ENCODE results near the gene KRTAP10-9.
"Not testable (repeated sequence)": the region's sequence is repeated elsewhere in the genome, so short reads cannot be mapped to it uniquely, and the experiment has no call there.

Gene KRTAP10-9

DNA sequence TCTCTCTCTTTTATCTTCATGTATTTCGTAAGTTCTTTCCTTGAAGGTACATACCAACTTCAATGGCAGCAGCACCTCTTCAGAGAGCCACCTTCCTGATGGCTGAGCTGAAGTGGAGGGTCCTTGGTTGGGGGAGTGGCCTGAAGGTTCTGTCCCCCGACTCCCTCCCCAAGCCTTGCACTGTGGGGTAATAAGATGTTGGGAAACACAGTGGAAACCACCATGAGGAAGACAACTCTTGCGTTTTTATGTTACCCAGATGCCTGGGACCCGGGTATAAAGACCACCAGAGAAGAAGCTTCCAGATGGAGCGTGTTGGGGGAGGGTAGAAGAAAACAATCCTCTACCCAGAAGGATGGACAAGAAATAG, 31.6 kb downstream of the KRTAP10-9 start:
- CTCF ChIA-PET = no interaction called here
- Histone ChIP-seq H3K4me3 (ENCODE audit: control insufficient read depth in 1 of 7, extremely low read depth in 1 of 7, insufficient read depth in 4 of 7, low read depth in 2 of 7, low read length in 6 of 7) (no peak overlapping the region), H3K4me1 (ENCODE audit: control extremely low read depth in 1 of 4, control insufficient read depth in 4 of 4, insufficient read depth in 4 of 4, low read length in 3 of 4) (no peaks in the 10 kb centered on the region), H3K36me3 (ENCODE audit: control insufficient read depth in 4 of 4, insufficient read depth in 4 of 4, low read length in 3 of 4) (no peaks in the 10 kb centered on the region), H3K9me3 (ENCODE audit: control extremely low read depth in 1 of 5, control insufficient read depth in 4 of 5, insufficient read depth in 2 of 5, low read depth in 1 of 5, low read length in 4 of 5) (peaks cover 3 to 34% (median 9%) of the 10 kb centered on the region in 5 experiments), H3K27me3 (replicated peaks in 2 of 5; ENCODE audit: control insufficient read depth in 4 of 5, insufficient read depth in 5 of 5, low read length in 4 of 5) (peaks cover 0 to 10% (median 2%) of the 10 kb centered on the region in 5 experiments), H3K27ac (ENCODE audit: insufficient read depth in 1 of 2, low read depth in 1 of 2, low read length in 2 of 2, poor library complexity in 1 of 2, severe bottlenecking in 2 of 2) (no peak overlapping the region)
- WGBS (ENCODE audit: insufficient coverage) = 86% methylated on average over 3 of the region's 5 CpGs
- DNase-seq = no peak
- POLR2A ChIA-PET = no interaction called here

DNA sequence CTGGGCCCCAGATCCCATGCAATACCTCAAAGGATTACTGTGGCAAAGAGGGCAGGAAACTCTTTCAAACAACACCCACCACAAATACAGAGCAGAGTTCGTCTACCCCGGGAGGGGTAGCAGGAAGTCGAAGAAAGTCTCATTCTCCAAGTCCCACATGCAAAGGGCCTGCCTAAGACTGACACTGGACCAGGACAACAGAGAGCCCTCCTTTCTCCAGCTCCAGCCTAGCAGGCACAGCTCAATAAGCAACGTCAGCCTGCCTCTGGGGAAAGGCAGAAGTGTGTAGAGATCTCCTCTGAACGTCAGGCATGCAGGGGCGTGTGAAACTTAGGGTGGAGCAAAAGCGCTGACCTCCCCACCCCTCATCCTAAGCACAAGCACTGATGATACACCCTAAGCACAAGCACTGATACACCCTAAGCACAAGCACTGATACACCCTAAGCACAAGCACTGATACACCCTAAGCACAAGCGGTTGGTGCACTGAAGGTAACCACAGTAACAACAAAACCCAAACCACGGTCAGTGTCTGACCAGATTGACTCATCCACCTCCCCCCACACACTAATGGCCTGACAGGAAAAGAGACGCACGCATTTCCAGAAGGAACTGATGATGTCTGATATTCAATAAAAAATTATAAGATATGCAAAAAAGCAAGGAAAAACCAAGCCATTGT, 32.2 kb downstream of the KRTAP10-9 start:
- POLR2A ChIA-PET = no interaction called here

DNA sequence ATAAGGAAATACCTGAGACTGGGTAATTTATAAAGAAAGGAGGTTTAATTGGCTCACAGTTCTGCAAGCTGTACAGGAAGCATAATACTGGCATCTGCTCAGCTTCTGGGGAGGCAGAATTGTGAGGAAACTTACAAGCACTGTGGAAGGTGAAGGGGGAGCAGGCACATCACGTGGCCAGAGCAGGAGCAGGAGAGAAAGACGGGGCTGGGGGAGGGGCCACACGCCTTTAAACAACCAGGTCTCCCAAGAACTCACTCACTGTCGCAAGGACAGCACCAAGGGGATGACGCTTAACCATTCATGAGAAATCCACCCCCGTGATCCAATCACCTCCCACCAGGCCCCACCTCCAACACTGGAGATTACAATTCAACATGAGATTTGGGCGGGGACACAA, 34.7 kb downstream of the KRTAP10-9 start:
- 81% methylated on average over 2 of the region's 7 CpGs for WGBS (ENCODE audit: insufficient coverage)
- POLR2A ChIA-PET; CTCF ChIA-PET; DNase-seq; H3K4me3 ChIP-seq (ENCODE audit: control insufficient read depth in 1 of 7, extremely low read depth in 1 of 7, insufficient read depth in 4 of 7, low read depth in 2 of 7, low read length in 6 of 7); H3K36me3 ChIP-seq (ENCODE audit: control insufficient read depth in 4 of 4, insufficient read depth in 4 of 4, low read length in 3 of 4); H3K4me1 ChIP-seq (ENCODE audit: control extremely low read depth in 1 of 4, control insufficient read depth in 4 of 4, insufficient read depth in 4 of 4, low read length in 3 of 4); H3K27ac ChIP-seq (ENCODE audit: insufficient read depth in 1 of 2, low read depth in 1 of 2, low read length in 2 of 2, poor library complexity in 1 of 2, severe bottlenecking in 2 of 2): not testable (repeated sequence)
- peaks cover 0 to 12% (median 2%) of the 10 kb centered on the region in 5 experiments for H3K27me3 ChIP-seq (replicated peaks in 2 of 5; ENCODE audit: control insufficient read depth in 4 of 5, insufficient read depth in 5 of 5, low read length in 4 of 5)
- H3K9me3 ChIP-seq (ENCODE audit: control extremely low read depth in 1 of 5, control insufficient read depth in 4 of 5, insufficient read depth in 2 of 5, low read depth in 1 of 5, low read length in 4 of 5) = peaks cover under 1 to 18% (median 6%) of the 10 kb centered on the region in 5 experiments

More for the DNA sequence above, 32.2 kb downstream of the KRTAP10-9 start:
- Histone ChIP-seq H3K4me3 (ENCODE audit: control insufficient read depth in 1 of 7, extremely low read depth in 1 of 7, insufficient read depth in 4 of 7, low read depth in 2 of 7, low read length in 6 of 7) (no peak overlapping the region), H3K9me3 (ENCODE audit: control extremely low read depth in 1 of 5, control insufficient read depth in 4 of 5, insufficient read depth in 2 of 5, low read depth in 1 of 5, low read length in 4 of 5) (peaks cover 3 to 33% (median 9%) of the 10 kb centered on the region in 5 experiments), H3K27me3 (replicated peaks in 2 of 5; ENCODE audit: control insufficient read depth in 4 of 5, insufficient read depth in 5 of 5, low read length in 4 of 5) (peaks cover 0 to 10% (median 2%) of the 10 kb centered on the region in 5 experiments), H3K4me1 (ENCODE audit: control extremely low read depth in 1 of 4, control insufficient read depth in 4 of 4, insufficient read depth in 4 of 4, low read length in 3 of 4) (no peaks in the 10 kb centered on the region), H3K36me3 (ENCODE audit: control insufficient read depth in 4 of 4, insufficient read depth in 4 of 4, low read length in 3 of 4) (no peaks in the 10 kb centered on the region), H3K27ac (ENCODE audit: insufficient read depth in 1 of 2, low read depth in 1 of 2, low read length in 2 of 2, poor library complexity in 1 of 2, severe bottlenecking in 2 of 2) (no peak overlapping the region)
- no peak for DNase-seq
- CTCF ChIA-PET = no interaction called here
- WGBS (ENCODE audit: insufficient coverage) = 40% methylated on average over 4 of the region's 11 CpGs

DNA sequence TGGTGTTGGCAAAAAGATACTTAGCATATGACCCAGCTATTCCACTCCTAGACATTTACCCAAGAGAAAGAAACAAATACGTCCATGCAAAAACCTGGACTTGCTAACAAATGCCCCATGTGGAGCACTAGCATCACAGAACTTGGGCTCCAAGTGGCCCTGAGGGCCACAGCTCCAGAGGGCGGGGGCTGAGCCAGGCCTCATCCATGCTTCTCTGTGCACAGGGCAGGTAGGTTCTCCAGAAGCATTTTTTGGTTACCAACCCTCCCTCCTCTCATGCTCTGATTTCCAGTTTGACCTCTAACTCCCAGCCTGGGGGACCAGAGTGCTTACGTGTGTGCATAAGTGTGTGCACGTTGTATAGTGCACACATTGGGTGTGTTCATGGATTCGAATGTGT, 37.8 kb downstream of the KRTAP10-9 start:
- H3K4me1 ChIP-seq (ENCODE audit: control extremely low read depth in 1 of 4, control insufficient read depth in 4 of 4, insufficient read depth in 4 of 4, low read length in 3 of 4) = no peaks in the 10 kb centered on the region
- H3K4me3 ChIP-seq (ENCODE audit: control insufficient read depth in 1 of 7, extremely low read depth in 1 of 7, insufficient read depth in 4 of 7, low read depth in 2 of 7, low read length in 6 of 7) = no peak overlapping the region
- peaks cover 0 to 13% (median 2%) of the 10 kb centered on the region in 5 experiments for H3K27me3 ChIP-seq (replicated peaks in 2 of 5; ENCODE audit: control insufficient read depth in 4 of 5, insufficient read depth in 5 of 5, low read length in 4 of 5)
- ChIA-PET POLR2A (interaction anchor here (0.6 kb wide), 1 partner anchor 344 kb away, joined by 5 read pairs; no protein-coding TSS in a partner anchor), CTCF (no interaction called here)
- H3K36me3 ChIP-seq (ENCODE audit: control insufficient read depth in 4 of 4, insufficient read depth in 4 of 4, low read length in 3 of 4) = no peaks in the 10 kb centered on the region
- no peak overlapping the region for H3K27ac ChIP-seq (ENCODE audit: insufficient read depth in 1 of 2, low read depth in 1 of 2, low read length in 2 of 2, poor library complexity in 1 of 2, severe bottlenecking in 2 of 2)
- 79% methylated on average over 1 of the region's 5 CpGs for WGBS (ENCODE audit: insufficient coverage)
- no peak for DNase-seq
- H3K9me3 ChIP-seq (ENCODE audit: control extremely low read depth in 1 of 5, control insufficient read depth in 4 of 5, insufficient read depth in 2 of 5, low read depth in 1 of 5, low read length in 4 of 5) = peaks cover 0 to 10% (median 0%) of the 10 kb centered on the region in 5 experiments

DNA sequence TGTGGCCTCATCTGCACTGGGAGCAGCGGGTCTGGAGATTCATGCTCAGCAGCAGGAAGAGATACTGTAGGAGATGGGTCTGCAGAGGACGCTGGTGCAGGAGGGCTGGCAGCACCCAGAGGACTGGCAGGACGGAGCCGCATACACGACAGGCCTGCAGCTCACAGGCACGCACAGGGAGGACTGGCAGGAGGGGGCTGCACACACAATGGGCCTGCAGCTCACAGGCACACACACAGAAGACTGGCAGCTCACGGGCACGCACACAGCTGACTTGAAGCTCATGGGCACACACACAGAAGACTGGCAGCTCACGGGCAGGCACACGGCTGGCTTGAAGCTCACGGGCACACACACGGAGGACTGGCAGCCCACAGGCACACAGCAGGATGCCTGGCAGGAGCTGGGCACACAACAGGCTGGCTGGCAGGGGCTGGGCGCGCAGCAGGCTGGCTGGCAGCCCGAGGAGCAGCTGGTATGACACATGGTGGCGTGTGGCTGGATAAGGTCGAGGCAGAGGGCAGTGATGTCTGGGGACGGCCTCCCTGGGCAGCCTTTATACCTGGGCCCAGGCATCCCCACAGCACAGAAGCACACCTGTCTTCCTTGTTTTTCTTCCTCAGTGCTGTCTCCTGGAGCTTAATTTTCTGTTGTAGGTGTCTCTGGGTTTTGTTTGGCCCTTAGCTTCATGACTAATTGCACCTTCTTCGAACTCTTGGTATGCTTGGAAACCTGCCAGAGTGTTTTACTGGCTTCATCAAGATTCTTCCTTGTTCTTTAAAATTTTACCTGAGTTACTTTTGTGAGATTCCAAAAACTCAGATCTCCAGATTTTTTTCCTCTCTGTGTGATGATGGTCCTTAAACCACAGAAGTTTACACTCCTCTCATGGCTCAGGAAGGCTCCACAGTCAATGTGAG, 39.8 kb downstream of the KRTAP10-9 start, which contains the start of gene KRTAP12-2:
Gene KRTAP12-2 (minus strand): TSS at position 527 of the 920 bp plus-strand sequence. CDS start 41 bp downstream, at position 486.
- no peak for DNase-seq
- CTCF ChIA-PET = no interaction called here
- Histone ChIP-seq H3K4me1 (ENCODE audit: control extremely low read depth in 1 of 4, control insufficient read depth in 4 of 4, insufficient read depth in 4 of 4, low read length in 3 of 4) (no peaks in the 10 kb centered on the region), H3K36me3 (ENCODE audit: control insufficient read depth in 4 of 4, insufficient read depth in 4 of 4, low read length in 3 of 4) (no peaks in the 10 kb centered on the region), H3K27ac (ENCODE audit: insufficient read depth in 1 of 2, low read depth in 1 of 2, low read length in 2 of 2, poor library complexity in 1 of 2, severe bottlenecking in 2 of 2) (no peak within 1 kb of the TSS), H3K27me3 (replicated peaks in 2 of 5; ENCODE audit: control insufficient read depth in 4 of 5, insufficient read depth in 5 of 5, low read length in 4 of 5) (peaks cover 0 to 13% (median 2%) of the 10 kb centered on the region in 5 experiments), H3K9me3 (ENCODE audit: control extremely low read depth in 1 of 5, control insufficient read depth in 4 of 5, insufficient read depth in 2 of 5, low read depth in 1 of 5, low read length in 4 of 5) (peaks cover 0 to 28% (median 9%) of the 10 kb centered on the region in 5 experiments), H3K4me3 (ENCODE audit: control insufficient read depth in 1 of 7, extremely low read depth in 1 of 7, insufficient read depth in 4 of 7, low read depth in 2 of 7, low read length in 6 of 7) (no peak within 1 kb of the TSS)
- 82% methylated on average over 12 of the region's 19 CpGs for WGBS (ENCODE audit: insufficient coverage)
- POLR2A ChIA-PET = no interaction called here

DNA sequence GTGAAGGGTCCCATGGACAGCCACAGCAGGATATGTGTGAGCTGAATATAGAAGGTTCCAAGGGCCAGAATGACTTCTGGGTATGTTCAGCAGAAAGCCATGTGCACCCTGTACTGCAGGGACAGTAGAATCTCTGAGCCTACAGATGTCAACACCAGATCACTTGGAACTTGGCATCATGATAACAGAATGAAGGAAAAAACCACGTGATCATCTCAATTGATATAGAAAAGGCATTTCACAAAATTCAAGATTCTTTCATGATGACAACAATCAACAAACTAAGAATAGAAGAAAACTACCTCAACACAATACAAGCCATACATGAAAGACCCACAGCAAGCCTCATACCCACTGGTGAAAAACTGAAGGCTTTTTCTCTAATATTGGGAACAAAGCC, 40.7 kb downstream of the KRTAP10-9 start:
- CTCF ChIA-PET = no interaction called here
- Histone ChIP-seq H3K4me1 (ENCODE audit: control extremely low read depth in 1 of 4, control insufficient read depth in 4 of 4, insufficient read depth in 4 of 4, low read length in 3 of 4) (no peaks in the 10 kb centered on the region), H3K9me3 (ENCODE audit: control extremely low read depth in 1 of 5, control insufficient read depth in 4 of 5, insufficient read depth in 2 of 5, low read depth in 1 of 5, low read length in 4 of 5) (peaks cover 0 to 31% (median 12%) of the 10 kb centered on the region in 5 experiments), H3K36me3 (ENCODE audit: control insufficient read depth in 4 of 4, insufficient read depth in 4 of 4, low read length in 3 of 4) (no peaks in the 10 kb centered on the region), H3K4me3 (ENCODE audit: control insufficient read depth in 1 of 7, extremely low read depth in 1 of 7, insufficient read depth in 4 of 7, low read depth in 2 of 7, low read length in 6 of 7) (no peak overlapping the region), H3K27me3 (replicated peaks in 2 of 5; ENCODE audit: control insufficient read depth in 4 of 5, insufficient read depth in 5 of 5, low read length in 4 of 5) (peaks cover 0 to 13% (median 0%) of the 10 kb centered on the region in 5 experiments), H3K27ac (ENCODE audit: insufficient read depth in 1 of 2, low read depth in 1 of 2, low read length in 2 of 2, poor library complexity in 1 of 2, severe bottlenecking in 2 of 2) (no peak overlapping the region)
- POLR2A ChIA-PET = no interaction called here
- no peak for DNase-seq
- no CpG with 5 or more reads among the region's 1 CpG for WGBS (ENCODE audit: insufficient coverage)
